NCI-H774 (cell line): ENCODE results near the gene CXCL12.

ENCODE experiments used
- DNase-seq: peaks from one replicate; lab custom pipeline; 2025; lab: John Stamatoyannopoulos, UW

The CXCL12 gene

DNA sequence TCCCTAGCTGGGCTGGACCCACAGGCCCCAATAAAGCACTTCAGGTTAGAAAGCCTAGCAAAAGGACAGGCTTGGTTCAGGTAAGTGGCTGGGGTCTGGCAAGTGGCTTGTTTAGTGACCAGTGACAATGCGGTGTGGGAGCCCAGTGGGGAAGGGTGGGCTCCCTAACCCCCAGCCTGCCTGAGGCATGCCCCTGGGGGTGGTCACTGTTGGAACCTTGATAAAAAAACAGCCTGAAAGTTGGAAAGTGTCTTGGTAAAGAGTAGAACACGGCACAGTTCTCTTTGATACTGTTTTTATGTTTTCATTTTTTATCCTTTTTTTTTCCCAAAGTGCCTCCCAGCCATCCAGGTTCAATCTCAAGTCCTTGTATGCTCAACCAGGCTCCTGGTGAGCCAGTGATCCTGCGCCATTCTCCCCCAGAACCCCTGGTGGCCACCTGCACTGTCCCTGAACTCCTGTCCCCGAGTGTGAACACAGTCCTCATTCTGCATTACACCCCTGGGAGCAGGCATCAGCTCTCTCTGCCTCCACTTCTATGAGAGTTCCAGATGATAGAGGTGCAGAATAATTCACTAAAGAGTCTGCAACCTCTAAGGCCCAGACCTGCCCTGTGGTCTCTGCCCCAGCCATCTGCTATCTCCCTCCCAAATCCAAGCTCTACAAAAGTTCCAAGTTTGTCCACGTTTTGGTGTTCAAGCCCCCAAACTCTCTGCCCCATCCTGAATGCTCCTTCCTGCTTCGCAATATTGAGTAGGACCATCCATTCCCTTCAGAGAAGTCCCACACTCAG is 15.0 kb upstream of the CXCL12 start:
- DNase-seq: no peak

DNA sequence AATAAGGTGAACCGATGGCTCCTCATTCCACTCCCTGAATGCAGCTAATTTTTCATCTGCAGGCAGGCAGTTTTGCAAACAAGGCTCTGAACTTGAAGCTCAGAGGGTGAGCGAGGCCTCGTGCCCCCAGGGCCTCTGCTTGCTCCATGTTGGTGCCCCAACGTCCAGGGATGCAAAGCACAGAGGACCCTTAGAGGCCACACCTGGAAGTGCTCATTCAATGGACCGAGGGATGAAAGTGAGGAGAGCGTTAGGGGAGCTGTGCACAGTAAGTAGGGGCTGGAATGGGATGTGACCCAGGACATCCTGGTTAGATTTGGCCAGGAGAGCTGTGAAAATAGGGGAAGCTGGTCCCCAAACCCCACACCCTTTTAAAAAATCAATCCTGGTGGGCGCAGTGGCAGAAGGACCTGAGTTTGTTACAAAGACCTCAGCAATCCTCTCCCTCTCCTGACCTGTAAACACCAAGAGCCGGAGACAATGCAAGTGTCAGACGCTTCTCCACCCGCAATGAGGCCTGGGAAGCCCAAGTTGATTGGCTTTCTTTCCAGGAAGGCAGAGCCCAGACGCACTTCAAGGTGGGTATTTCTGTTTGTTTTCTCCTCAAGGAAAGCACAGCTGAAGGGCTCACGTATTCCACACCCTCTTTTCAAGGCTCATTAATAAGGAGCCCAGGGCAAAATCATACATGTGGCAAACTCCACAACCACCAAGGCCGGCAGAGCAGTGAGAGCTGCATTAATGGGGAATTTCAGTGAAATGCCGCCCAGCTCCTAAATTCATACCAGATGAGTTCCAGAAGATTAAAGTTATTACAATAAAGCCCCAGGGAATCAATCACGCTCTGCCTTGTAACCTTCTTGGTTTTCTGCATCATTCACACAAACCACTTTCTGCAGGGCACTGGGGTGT is 14.1 kb upstream of the CXCL12 start:
- no peak for DNase-seq

DNA sequence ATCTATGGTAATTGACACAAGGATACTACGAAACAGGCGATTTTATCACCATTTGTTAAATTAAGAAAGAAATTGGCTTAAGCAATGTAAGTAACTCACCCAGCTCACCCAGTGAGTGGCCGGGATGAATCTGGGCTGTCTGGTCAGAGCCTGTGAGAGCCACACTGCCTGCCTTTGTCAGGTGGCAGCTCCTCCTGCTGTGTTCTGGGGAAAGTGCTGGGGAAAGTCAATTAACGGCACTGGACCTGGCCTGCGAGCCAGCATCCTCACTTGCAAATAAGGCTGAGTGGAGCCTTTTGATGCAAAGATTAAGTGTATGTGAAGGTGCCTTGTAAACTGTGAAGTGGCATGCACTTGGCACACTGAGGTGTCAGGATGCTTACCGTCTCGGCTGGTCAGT is 13.4 kb upstream of the CXCL12 start:
- no peak for DNase-seq

DNA sequence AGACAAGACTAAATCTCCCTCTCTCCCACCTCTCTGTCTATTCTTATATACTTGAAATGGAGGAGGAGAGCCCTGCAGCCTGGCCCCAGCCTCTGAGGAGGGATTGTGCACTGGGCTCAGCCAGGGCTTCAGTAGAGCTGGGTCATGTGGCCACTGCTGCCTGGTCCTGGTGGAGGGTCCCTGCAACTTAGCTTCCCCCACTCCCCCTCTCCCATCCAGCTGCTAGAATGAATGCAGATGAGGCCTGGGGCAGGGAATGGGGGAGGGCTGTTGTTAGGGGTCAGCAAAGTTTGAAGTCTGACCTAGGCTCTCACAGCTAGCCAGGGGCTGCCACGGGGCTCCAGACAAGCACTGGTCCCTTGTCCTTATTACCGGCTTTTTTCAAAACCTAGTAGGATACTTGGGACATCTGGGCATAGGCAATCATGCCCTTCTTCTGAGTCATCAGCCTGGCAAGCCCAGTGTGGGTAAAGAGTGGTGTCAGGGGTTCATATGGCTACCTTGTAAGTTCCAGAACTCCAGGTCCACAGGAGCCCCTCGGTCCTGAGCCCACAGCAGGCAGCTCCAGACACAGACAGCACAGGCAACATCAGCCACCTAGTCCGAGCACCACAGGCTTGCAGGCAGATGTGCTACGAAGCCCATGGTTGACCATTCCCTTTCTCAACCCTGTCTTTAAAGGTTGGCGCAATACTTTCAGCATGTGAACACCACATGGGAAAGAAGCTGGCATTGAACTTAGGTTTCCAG is 12.8 kb upstream of the CXCL12 start:
- DNase-seq: no peak

DNA sequence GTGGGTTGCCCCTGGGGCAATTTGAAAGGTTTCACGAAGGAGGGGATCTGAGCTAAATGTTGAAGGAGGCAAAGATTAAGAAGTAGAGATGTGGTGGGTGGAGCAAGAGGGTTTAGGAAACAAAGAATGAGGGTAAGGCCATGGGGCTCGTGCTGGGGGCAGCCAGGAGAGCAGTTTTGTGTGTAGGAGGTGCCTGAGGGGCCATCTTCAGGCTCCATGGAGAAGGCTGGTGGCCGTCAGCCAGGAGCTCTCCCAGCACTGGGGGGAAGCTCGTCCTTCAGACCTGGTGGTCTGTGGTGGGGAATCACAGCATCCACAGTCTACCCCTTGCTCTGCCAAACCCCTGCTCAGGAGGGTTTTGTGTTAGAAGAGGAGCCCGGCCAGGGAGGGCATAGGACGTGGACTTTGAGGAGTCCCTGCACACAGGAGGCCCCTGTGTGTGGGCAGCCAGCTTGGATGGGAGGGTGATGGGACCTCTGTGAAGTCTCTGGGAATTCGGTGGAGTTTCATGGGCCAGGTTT is 11.8 kb upstream of the CXCL12 start:
- no peak for DNase-seq

DNA sequence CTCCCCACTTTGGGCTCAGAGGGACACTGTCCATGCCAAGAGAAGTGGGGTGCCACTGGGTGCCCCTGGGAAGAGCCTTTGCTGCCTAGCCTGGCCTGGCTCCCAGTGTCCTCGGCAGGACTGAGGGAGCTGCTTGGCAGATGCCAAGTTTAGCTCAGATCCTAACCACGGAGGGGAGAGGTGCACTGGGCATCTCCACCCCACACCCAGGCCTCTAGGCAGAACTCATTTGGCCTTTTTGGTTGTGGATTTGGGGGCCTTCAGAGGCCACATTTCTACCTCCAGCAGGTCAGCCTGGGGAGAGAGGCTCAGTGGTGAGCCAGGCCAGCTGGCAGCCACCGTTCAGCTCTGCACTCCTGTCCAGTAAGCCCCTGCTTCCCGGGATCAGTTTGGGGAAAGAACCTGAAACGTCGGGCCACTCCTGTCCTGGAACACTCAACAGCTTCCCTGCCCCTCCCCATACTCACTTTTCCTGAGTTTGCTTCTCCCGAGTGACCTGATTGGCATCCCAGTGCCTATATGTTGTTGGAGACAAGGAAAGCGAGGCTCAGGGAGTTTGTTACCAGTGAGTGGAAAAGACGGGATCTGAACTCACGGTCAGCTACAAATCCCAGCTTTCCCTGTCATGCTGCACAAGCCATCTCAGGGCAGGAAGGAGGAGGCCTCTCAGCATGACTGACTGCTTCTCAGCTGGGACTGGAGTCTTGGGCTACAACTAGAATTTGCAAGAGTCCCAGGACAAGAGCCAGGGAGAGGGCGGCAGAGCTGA is 11.2 kb upstream of the CXCL12 start:
- DNase-seq: no peak

DNA sequence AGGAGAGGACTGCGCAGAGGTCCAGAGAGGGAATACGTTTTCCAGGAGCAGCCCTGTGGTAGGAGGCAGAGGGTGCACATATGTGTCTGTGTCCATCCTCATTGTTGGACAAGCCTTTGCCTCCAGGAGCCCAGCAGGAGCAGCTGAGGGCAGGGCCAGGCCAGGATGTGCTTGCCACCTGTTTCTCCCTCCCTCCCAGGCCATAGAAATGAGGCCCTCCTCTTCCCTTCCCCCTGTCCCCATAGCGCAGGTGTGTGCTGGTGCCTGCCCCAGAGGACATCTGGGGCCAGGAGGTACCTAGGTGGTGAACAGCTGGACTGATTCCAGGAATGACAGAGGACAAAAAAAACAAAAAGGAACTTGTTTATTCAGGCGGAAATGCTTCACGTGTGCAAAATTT is 10.5 kb upstream of the CXCL12 start:
- peak; percentile 85 for DNase-seq

DNA sequence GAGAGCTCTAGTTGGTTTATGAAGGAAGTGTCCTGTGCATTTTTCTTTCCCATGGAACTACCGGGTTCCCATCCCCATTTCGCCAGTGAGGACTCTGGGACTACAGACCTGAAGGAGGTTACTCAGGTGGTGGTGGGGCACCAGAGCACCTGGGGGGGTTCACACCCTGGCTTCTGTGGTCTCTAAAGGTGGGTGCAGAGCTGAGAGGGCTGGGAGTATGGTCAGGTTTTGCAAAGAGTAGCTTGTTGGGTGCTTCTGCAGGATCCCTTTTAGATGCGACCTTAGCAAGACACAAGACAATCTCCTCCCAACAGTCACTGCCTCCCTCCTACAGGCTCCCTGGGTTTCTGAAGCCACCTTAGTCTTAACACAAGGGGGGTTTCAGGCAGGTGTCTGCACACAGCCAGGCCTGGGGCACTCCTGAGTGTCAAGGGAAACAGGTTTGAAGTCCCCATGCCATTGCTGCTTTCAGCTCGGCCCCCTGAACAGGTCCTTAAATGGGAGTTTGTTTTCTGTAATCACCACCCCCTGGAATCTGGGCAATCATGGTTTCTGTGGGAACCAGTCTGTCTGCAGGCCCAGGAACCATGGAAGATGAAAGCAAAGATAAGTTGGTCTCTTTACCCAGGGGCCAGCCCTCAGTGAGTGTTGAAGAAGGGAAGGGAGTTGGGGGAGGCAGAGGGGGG is 9.9 kb upstream of the CXCL12 start:
- no peak for DNase-seq

DNA sequence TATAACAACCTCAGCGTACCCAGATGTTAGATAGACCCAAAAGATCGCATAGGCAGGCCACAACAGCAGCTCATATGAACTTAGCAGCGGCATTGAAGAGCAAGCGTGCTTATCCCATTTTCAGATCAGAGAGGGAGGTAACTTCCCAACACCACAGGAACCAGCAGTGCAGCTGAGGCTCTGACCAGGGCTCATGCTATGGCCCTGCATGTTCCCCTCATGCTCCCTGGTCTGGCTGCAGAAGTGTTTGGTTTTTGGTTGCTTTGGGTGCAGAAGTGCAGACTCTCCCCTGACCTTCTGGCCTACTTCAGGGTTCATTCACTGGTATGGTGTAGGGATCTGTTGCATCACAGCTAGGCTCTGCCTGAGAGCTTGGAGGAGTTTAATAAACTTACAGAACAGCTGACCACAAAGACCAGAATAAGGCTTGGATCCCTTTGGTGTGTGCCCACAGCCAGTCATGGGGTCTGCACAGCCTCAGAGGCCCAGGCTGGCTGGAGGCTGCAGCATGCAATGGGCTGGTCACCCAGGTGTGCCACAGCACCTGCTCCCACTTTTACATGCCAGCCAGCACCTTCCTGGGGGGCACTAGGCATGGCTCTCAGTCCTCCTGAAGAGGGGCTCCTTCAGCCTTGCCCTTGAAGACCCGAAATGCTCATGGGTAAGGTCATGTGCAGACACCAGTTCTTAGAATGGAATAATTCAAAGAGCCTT is 9.1 kb upstream of the CXCL12 start:
- DNase-seq: no peak

DNA sequence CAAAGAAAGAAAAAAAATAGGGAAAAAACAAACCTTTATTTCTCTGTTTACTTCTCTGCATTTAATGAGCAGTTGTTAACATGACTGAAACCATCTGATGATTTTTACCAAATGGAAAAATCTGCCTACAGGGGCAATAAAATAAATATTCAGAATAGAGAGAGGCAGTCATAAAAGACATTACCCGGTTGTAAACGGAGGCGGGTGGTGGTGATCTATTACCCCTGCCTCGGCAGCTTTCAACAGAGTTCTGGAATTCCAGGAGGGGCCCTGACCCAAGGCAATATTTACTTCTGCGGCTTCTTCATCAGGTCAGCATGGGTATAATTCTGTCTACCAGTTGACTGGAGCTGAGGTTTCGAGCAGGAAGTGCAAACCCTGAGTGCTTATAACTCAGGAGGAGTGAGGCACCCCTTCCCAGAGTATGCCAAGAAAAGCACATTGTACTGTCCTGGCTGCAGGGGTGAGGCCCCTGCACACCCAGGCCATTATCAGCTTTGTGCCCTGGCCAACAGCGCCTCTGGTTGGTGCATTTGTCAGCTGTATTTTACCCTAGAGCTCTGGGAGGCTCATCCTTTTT is 8.2 kb upstream of the CXCL12 start:
- no peak for DNase-seq

DNA sequence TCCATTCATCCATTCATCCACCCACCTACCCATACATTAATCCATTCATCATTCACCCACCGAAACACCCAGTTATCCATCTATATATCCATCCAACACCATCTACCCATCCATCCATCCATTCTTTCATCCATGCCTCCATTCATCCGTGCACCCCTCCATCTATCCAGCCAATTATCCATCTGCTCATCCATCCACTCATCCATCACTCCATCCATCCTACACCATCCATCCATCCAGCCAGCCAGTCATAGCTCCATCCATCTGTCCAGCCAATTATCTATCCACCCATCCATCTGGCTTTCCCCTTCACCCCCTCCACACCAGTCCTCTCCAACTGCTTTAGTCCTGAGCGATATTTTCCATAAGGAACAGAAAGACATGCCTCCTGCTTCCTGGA is 7.5 kb upstream of the CXCL12 start:
- no peak for DNase-seq

DNA sequence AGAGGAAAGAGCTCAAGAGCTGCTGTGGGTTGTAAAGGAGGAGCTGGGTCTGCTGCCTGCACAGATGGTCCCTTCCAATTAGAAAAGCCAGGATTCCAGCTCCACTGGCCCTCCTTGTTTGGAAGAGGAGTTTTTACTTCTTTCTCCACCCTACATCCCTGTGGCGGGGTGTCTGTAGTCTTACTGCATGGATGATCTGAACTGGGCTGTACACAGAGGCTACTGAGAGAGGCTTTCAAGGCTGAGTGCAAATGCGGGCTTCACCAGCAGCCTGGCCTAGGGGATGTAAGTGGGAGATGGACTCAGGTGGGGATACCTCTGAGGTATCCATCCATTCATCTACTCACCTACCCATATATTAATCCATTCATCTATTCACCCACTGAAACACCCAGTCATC is 7.1 kb upstream of the CXCL12 start:
- DNase-seq: no peak

DNA sequence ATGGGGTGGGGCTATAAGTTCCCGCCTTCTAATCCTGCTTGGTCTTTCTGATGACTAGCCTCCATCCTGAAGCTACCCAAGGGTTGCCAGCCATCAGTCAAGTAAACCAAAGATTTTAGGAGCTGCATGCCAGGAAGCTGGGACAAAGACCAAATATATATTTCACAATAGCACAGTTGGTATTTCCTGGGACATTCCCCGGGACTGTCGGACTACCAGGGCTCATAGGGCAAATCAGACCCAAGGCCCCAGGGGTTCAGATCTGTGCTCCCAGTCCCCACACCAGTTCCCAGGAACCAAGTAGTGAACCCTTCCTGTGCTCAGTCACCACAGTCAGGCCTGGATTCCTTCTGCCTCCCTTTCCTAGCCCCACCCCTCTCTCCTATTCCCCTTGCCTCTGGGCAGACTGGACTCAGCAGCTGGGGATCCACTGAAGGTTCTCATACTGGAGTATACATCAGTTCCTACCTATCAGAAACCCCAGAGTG is 5.7 kb upstream of the CXCL12 start:
- no peak for DNase-seq

DNA sequence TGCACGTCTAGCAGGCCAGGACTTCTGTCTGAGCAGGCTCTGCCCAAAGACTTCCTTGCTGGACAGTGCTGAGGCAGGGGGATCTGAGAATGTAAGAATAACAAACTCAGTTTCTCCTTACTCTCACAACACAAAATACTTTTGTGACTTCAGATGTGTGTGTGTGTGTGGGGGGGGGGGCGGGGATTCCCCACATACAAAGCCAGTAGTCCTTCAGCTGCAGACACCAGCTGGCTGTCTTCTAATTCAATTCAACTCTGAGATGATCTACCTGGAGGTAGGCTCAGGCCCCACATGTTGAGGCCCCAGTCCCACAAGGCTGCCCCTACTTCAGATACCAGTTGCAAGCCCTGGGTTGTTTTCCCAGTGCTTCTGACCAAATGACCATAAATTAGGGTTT is 4.7 kb upstream of the CXCL12 start:
- no peak for DNase-seq

DNA sequence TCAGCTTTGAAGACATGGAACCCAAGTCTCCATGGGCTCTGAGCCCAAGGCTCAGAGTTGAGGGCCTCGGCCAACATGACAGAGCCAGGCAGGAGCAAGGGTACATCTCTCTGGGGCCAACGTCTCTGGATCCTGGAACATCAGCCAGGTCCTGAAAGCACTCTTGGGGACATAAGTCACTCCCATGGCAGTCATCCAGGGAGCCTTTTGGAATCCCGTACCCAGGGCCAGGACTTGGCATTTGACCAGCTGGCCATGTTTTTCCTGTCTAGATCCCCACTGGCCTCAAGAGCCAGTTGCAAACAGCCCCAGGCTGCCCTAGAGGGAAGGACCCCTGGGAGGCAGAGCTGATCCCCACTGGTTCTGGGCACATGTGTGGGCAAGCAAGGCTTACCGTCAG is 4.3 kb upstream of the CXCL12 start:
- DNase-seq: no peak

DNA sequence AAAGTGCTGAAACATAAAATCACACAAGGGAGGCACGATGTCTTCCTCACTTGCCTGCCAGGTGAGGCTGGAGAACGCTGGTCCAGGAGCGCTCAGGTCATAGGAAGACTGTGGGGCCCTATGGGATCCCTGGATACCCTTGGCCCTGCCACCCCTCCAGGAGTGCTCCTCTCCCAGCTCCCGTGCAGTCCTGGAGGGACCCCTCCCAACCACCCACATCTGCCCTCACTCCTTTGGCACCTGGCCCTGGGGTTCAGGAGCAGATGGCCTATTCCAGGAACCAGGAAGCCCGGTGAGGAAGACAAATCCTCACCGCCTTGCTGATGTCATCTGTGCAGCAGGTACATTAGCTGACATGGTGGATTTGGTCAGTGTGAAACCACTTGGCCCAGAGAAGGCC is 3.7 kb upstream of the CXCL12 start:
- no peak for DNase-seq

DNA sequence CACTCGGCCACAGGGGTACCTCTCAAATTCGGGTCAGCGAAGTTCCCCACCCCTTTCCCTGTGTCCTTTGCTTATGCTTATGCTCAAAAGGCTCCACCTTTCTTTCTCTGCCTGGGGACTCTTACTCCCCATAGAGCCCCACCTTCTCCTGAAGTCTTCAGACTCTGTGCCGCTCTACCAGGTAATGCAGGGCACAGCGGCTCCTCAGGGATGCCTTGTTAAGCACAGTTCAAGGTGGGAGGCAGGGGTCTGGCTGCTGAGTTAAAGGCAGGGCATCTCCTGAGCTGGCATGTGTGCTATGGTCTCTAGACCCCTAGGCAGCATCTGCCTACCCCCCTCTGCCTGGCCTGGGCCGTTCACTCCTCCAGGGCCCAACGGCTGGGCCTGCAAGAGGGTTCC is 3.0 kb upstream of the CXCL12 start:
- no peak for DNase-seq

DNA sequence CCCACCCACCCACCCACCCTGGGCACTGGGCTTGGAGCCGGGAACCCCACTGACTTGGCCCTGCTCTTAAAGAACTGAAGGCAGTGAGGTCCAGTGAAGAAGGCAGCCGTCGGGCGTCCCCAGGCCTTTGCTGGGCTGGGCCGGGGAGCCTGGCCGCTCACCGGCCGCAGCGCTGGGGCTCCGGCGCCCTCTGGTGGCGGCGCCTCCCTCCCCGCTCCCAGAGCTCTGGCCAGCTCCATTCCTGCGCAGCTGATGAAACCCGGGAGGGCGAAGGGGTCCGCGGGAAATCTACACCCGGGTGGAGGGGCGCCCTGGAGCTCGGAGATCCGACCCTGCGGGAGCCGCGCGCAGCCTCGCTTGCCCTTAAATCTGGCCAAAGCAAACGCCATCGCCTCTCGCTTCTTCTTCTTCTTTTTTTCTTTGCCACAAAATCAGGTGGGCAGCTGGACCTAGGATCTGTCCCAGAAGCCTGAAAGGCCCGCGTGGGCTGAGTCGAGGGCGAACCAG is 1.7 kb upstream of the CXCL12 start:
- DNase-seq: no peak

DNA sequence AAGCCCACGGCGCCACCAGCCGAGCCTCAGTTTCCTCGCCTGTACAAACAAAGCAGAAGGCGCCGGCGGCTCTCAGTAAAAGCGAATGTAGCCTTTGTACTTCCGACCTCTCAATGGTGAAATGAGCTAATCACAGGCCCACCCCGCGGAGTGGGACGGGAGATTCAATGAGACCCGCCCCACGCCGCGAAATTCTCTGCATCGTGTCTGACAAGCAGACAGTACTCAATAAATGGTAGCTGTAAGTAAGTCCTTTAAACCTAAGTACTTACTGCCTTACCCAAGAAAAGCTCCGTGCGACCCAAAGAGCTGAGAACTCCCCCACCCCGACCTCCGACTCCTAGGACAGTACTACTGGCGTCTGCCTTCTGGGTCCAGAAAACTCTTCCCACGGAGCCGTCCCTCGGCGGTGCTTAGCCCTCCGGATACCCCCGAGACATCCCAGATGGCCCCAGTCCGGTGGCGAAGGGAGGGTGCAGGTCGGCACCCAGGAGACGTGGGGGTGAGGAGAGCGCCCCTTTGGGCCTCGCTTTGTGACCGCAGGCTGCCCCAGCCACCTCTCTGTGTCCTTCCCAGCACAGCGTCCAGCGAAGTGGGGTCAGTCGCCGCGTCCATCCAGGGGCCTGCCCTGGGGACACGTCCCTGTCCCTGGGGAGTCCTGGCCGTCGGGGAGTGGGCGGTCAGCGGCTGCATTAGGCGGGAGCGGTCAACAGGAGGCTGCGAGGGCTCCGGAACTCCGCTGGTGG is 972 bp upstream of the CXCL12 start:
- DNase-seq: no peak
